IPS-18a (cell line): ENCODE measurements around the gene SLC24A1.

ENCODE experiments used
- H3K27ac ChIP-seq: one replicate; pipeline ENCODE4 v1.5.1; 2013; ENCODE audit warnings: low read length
- H3K27me3 ChIP-seq: one replicate; pipeline ENCODE4 v1.6.1; 2013; ENCODE audit warnings: mild to moderate bottlenecking, low read length; ENCODE audit not compliant: control insufficient read depth, insufficient read depth
- H3K36me3 ChIP-seq: one replicate; pipeline ENCODE4 v1.6.1; 2013; ENCODE audit warnings: low read depth, low read length; ENCODE audit not compliant: control insufficient read depth
- H3K4me1 ChIP-seq: one replicate; pipeline ENCODE4 v1.6.1; 2013; ENCODE audit warnings: low read depth, low read length; ENCODE audit not compliant: control insufficient read depth
- H3K4me3 ChIP-seq: one replicate; pipeline ENCODE4 v1.5.1; 2013; ENCODE audit warnings: low read length
- H3K9ac ChIP-seq: one replicate; pipeline ENCODE4 v1.6.1; 2013; ENCODE audit warnings: mild to moderate bottlenecking, low read length, moderate library complexity
- H3K9me3 ChIP-seq: one replicate; pipeline ENCODE4 v1.6.1; 2013; ENCODE audit warnings: low read depth, low read length; ENCODE audit not compliant: control insufficient read depth

SLC24A1 gene

GRCh38 chr15:65655457-65655856, 33.7 kb downstream of the SLC24A1 start:
- Histone ChIP-seq H3K4me3 (no peak overlapping the region), H3K27me3 (no peaks in the 10 kb centered on the region), H3K36me3 (no peaks in the 10 kb centered on the region), H3K9me3 (no peaks in the 10 kb centered on the region), H3K27ac (no peak overlapping the region), H3K9ac (no peak overlapping the region), H3K4me1 (no peaks in the 10 kb centered on the region)

GRCh38 chr15:65659502-65660052, 37.8 kb downstream of the SLC24A1 start:
- Histone ChIP-seq H3K27ac (no peak overlapping the region), H3K9ac (no peak overlapping the region), H3K4me3 (no peak overlapping the region), H3K9me3 (no peaks in the 10 kb centered on the region), H3K4me1 (no peaks in the 10 kb centered on the region), H3K36me3 (no peaks in the 10 kb centered on the region), H3K27me3 (no peaks in the 10 kb centered on the region)

- Histone ChIP-seq H3K9me3 (no peaks in the 10 kb centered on the region), H3K27me3 (no peaks in the 10 kb centered on the region), H3K4me1 (no peaks in the 10 kb centered on the region), H3K9ac (no peak overlapping the region), H3K27ac (no peak overlapping the region), H3K36me3 (no peaks in the 10 kb centered on the region), H3K4me3 (no peak overlapping the region)
Observed at GRCh38 chr15:65660927-65661326, 39.2 kb downstream of the SLC24A1 start.

GRCh38 chr15:65663521-65663920, 41.8 kb downstream of the SLC24A1 start:
- Histone ChIP-seq H3K27me3 (no peaks in the 10 kb centered on the region), H3K27ac (no peak overlapping the region), H3K4me3 (no peak overlapping the region), H3K36me3 (no peaks in the 10 kb centered on the region), H3K4me1 (no peaks in the 10 kb centered on the region), H3K9ac (no peak overlapping the region), H3K9me3 (no peaks in the 10 kb centered on the region)

- Histone ChIP-seq H3K36me3 (no peaks in the 10 kb centered on the region), H3K4me3 (no peak overlapping the region), H3K9ac (no peak overlapping the region), H3K27me3 (no peaks in the 10 kb centered on the region), H3K27ac (no peak overlapping the region), H3K4me1 (no peaks in the 10 kb centered on the region), H3K9me3 (no peaks in the 10 kb centered on the region)
Observed at GRCh38 chr15:65666257-65666656, 44.5 kb downstream of the SLC24A1 start.

- Histone ChIP-seq H3K4me1 (no peaks in the 10 kb centered on the region), H3K27ac (no peak overlapping the region), H3K4me3 (no peak overlapping the region), H3K9me3 (no peaks in the 10 kb centered on the region), H3K36me3 (no peaks in the 10 kb centered on the region), H3K27me3 (no peaks in the 10 kb centered on the region), H3K9ac (no peak overlapping the region)
Observed at GRCh38 chr15:65675551-65675950, 53.8 kb downstream of the SLC24A1 start.

GRCh38 chr15:65676123-65676522, 54.4 kb downstream of the SLC24A1 start:
- Histone ChIP-seq H3K36me3 (no peaks in the 10 kb centered on the region), H3K27ac (no peak overlapping the region)

GRCh38 chr15:65680544-65680943, 58.8 kb downstream of the SLC24A1 start:
- no peaks in the 10 kb centered on the region for H3K36me3 ChIP-seq
- no peaks in the 10 kb centered on the region for H3K27me3 ChIP-seq
- no peaks in the 10 kb centered on the region for H3K4me1 ChIP-seq
- no peak overlapping the region for H3K27ac ChIP-seq
- H3K9me3 ChIP-seq, result no peaks in the 10 kb centered on the region
- no peak overlapping the region for H3K9ac ChIP-seq
- no peak overlapping the region for H3K4me3 ChIP-seq

More at GRCh38 chr15:65676123-65676522, 54.4 kb downstream of the SLC24A1 start:
- Histone ChIP-seq H3K9me3 (no peaks in the 10 kb centered on the region), H3K4me3 (no peak overlapping the region), H3K9ac (no peak overlapping the region), H3K27me3 (no peaks in the 10 kb centered on the region), H3K4me1 (no peaks in the 10 kb centered on the region)

- H3K27me3 ChIP-seq, result no peaks in the 10 kb centered on the region
Observed at GRCh38 chr15:65682404-65682911, 60.7 kb downstream of the SLC24A1 start.

GRCh38 chr15:65688462-65688861, 66.7 kb downstream of the SLC24A1 start:
- no peaks in the 10 kb centered on the region for H3K9me3 ChIP-seq
- H3K27ac ChIP-seq, result no peak overlapping the region
- no peak overlapping the region for H3K4me3 ChIP-seq
- no peaks in the 10 kb centered on the region for H3K4me1 ChIP-seq
- H3K27me3 ChIP-seq, result no peaks in the 10 kb centered on the region
- H3K36me3 ChIP-seq, result no peaks in the 10 kb centered on the region
- H3K9ac ChIP-seq, result no peak overlapping the region

More at GRCh38 chr15:65682404-65682911, 60.7 kb downstream of the SLC24A1 start:
- Histone ChIP-seq H3K36me3 (no peaks in the 10 kb centered on the region), H3K9ac (no peak overlapping the region), H3K27ac (no peak overlapping the region), H3K9me3 (no peaks in the 10 kb centered on the region), H3K4me3 (no peak overlapping the region), H3K4me1 (no peaks in the 10 kb centered on the region)

- no peaks in the 10 kb centered on the region for H3K27me3 ChIP-seq
- no peak overlapping the region for H3K27ac ChIP-seq
- no peaks in the 10 kb centered on the region for H3K36me3 ChIP-seq
- H3K9me3 ChIP-seq, result no peaks in the 10 kb centered on the region
- H3K4me3 ChIP-seq, result no peak overlapping the region
- no peaks in the 10 kb centered on the region for H3K4me1 ChIP-seq
- H3K9ac ChIP-seq, result no peak overlapping the region
Observed at GRCh38 chr15:65690173-65690572, 68.4 kb downstream of the SLC24A1 start.

GRCh38 chr15:65690778-65691177, 69.0 kb downstream of the SLC24A1 start:
- Histone ChIP-seq H3K9me3 (no peaks in the 10 kb centered on the region), H3K4me3 (no peak overlapping the region), H3K36me3 (no peaks in the 10 kb centered on the region), H3K27ac (no peak overlapping the region), H3K4me1 (no peaks in the 10 kb centered on the region), H3K27me3 (no peaks in the 10 kb centered on the region), H3K9ac (no peak overlapping the region)
